DMS153 treated with DMSO at 0.1 percent for 48 hours (cell line): ENCODE results near the gene GALNS.

ENCODE experiments used
- DNase-seq: peaks from one replicate; lab custom pipeline; 2025; ENCODE audit not compliant: unreplicated experiment; lab: John Stamatoyannopoulos, UW

Gene GALNS

GRCh38 chr16:88859381-88860091, 2.8 kb upstream of the GALNS start:
- no peak for DNase-seq

DNA sequence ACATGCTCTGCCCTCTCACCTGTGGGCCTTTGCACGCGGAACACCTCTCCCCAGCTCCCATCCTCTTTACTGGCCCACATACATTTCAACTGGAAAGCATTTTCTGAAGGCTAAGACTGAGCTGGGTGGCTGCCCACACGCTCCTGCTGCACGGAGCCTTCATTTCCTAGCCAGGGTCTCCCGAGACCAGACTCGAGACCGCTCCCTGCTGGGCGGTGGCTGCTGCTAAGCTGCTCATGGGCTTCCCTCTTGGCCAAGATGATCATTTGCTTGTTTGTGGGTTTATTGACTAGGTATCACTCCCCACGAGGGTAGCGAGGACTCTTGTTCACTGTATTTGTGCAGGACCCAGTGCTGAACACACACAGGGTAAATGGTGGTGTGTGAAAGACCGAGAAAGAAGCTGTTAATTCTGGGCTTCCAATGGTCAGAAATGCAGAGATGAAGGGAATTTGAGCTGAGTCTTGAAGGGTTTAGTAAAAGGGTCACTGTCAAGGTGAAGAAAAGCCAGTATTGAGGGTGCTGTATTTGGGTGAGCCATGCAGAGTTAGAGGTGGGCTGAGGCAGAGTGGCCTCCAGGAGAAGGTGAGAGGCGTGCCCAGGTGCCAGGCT, 1.1 kb upstream of the GALNS start:
- no peak for DNase-seq

DNA sequence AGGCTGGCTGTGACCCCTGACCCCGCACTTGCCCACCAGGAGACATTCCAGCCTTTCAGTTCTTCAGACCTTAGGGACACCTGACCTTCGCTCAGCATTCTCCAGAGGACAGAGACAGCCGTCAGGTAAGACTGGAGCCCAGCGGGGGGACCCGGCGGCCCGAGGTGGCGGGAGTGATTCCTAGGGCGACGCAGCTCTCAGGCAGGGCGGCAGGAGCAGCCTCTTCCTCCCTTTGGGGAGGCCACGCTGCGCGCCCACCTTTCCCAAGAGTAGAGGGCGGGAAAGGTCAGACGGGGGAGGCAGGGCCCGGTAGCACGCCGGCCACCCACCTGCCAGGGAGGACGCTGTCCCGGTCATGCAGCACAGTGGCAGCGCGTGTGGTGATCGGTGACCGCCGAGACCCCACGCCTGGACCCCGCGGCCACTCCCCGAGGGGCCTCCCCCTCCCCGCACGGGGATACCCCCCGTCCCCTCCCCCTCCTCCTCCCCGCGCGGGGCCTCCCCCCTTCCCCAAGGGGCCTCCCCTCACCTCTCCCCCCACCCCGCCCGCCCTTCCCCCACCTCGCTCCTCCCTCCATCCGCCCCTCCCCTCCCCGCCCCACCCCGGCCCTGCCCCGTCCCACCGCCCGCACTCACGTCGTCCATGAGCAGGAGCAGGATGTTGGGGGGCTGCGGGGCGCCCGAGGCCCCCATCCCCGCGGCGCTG, 472 bp downstream of the GALNS start:
- no peak for DNase-seq

GRCh38 chr16:88855736-88856121, 1.0 kb downstream of the GALNS start:
- DNase-seq: no peak

DNA sequence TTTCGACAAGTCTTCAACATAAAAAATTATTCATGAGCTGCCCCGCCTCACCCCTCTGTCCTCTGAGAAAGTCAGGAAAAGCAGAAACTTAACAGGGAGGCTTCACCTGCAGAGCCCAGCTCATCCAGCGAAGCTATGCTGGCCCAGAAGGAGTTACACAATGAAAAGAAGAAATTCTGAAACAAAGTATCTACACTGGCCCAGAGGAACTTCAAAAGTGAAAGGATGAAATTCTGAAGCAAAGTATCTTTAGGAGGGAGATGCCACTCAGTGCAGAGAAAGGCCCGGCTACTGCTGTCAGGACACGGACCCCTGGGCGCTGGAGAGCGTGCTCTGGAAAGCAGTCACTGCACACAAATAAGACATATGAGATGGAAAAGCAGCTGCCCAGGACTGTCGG, 1.6 kb downstream of the GALNS start:
- no peak for DNase-seq

DNA sequence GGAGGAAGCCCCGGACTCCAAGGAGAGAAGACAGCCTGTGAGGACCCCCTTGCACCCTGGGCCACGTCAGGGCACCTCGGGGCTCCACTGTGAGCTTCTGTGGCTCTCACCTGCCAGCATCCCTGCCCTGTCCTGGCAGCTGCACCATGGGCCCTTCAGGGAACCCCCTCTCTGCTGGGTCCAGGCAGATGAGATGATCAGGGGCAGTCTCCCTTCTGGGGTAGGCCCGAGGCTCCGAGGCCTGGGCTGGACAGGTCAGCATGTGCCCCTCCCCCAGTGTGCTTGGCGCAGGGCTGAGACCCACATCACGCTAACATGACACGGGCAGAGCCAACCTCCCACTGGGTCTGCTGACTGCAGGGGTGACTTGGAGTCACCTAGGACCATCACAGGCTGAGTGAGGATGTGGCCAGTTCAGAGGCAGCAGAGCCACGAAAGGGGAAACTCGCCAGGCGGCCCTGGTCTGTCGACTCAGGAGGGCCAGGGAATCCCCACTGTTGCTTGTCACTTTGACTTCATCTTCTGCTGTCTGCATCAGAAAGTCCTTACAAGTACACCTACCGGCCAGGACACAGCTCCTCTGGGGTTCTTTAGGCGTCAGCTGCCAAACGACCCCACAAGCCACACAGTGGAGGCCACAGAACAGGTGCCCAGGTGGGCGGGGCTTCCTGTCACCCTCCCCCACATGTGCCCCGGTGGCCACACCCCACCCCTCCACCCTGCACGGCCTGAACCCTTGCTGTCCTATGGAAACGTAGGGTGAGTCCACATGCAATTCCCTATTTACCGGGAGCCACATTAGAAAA, 2.2 kb downstream of the GALNS start:
- DNase-seq: no peak

DNA sequence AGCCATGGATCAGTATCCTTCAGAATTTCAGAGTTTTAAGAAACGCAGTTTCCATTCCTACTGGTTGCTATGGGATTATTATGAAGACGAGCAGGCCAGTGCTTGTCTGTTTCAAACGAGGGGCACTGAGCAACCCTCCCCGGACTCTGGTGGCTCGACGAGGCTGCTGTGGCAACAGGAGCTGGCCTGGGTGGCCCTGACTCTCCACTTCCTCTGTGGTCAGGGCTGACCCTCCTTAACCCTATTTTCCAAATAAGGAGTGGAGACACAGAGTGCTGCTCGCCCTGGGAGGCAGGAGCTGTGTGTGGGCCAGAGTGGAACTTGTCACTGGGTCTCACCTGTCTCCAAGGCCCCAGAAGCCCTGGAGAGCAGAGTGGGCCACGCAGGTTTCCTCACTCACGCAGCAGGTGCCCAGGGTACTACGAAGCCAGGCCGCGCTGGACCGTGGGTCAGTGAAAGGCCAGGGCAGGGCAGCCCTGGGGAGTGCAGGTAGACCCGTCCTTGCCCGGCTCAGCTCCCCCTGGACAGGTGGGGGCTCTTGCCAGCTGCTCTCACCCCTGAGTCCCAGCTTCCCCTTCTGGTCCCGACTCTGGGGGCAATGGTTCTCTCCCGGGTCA, 3.3 kb downstream of the GALNS start:
- DNase-seq: no peak

- no peak for DNase-seq
These were observed 5.1 kb downstream of the GALNS start for GRCh38 chr16:88851616-88852015.

GRCh38 chr16:88850531-88851199, 6.1 kb downstream of the GALNS start:
- DNase-seq: no peak

- no peak for DNase-seq
These were observed 8.2 kb downstream of the GALNS start for GRCh38 chr16:88848557-88848956.

DNA sequence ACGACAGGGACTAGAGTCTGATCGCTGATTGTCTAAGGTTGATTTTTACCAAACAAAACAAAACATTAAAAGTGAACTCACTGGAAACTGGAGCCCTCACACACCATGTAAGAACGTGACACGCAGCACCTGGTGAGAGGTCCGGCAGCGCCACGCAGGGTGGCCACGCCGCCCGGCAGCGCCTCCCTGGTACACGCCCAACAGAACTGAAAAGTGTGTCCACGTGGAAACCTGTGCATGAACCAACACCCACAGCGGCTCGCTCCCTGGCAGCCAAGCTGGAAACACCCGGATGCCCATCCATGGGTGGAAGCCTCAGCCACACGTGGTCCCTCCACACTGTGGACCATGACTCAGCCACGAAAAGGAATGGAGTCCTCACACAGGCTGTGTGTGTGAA, 9.1 kb downstream of the GALNS start:
- no peak for DNase-seq

- no peak for DNase-seq
These were observed 10.7 kb downstream of the GALNS start for GRCh38 chr16:88846088-88846487.

- no peak for DNase-seq
These were observed 12.2 kb downstream of the GALNS start for GRCh38 chr16:88844419-88845036.

DNA sequence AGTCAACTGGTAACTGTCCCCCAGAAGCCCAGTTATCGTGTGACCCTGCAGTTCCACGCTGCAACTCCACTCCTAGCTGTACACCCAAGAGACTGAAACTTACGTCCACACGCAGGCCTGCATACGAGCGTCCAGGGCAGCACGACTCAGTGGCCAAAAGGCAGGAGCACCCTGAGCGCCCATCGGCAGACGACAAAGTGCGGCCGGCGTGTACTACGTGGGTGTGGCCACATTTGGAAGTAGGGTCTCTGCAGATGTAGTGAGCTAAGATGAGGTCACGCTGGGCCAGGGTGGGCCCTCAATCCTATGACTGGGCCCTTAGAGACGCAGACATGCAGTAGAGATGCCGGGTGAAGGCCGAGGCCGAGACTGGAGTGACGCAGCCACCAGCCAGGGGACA, 13.5 kb downstream of the GALNS start:
- DNase-seq: no peak

DNA sequence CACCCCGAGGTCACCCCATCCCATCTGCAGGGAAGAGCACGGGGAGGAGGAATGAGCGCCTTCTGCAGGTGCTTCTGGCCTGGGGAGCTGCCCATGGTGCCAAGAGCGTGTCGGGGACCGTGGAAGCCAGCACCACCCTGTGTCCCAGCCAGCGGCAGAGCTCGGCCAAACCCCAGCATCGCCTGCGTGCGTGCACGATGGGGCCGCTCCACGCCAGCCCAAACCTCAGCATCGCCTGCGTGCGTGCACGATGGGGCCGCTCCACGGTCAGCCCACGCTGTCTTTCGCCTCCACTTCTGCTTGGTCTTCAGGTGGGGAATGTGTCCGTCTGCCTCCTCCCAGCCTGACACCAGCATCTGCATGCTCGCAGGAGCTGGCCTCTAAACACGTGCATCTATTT, 13.9 kb downstream of the GALNS start:
- no peak for DNase-seq

- DNase-seq: no peak
These were observed 14.4 kb downstream of the GALNS start for GRCh38 chr16:88842308-88842756.

DNA sequence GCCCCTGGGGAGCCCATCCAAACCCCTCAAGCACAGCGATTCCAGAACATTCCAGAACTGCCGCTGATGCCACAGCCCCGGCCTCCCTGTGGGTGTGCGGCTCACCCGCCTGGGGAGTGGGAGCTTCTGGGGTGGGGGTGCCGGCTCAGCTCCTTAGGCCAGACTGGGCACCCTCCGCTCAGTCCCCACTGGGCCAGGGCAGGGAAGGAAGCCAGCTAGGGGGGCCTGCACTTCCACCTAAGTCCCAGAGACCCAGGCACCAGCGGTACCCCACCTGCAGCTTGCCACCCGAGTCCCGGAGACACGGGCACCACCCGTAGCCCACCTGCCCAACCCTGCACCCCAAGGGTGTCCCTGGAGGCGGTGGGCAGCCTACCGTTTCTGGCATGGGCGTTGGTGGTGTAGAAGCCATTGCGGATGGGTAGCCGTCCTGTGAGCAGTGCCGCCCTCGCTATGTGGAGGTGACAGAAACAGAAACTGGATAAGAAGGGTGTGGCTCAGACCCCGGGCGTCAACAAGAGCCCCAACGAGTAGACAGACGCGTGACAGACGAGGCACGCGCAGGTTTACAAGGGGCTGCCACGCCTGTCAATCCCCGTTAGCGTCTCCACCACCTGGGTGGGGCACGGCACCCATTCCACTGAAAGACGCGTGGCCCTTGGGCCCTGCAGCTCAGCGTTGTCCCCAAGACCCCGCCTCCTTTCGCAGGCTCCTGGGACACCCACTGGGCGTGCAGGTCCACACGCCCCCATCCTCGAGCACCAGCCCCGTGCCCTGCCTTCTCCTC, 15.0 kb downstream of the GALNS start:
- DNase-seq: no peak

- DNase-seq: no peak
These were observed 16.0 kb downstream of the GALNS start for GRCh38 chr16:88840600-88841215.
